Liver (tissue), 9 donors: ENCODE results near the gene NR6A1. TPM values are rescaled to one million over a fixed set of nuclear protein-coding genes. Genes with fewer than 3 reads are reported as not detected.

Experiments
- DNase-seq: peaks from one replicate; pipeline ENCODE4 v3.0.0-alpha.2; 2017; ENCODE audit warnings: low spot score
- H3K27ac ChIP-seq, 2 donors: one replicate each; pipeline ENCODE4 v1.7.0; 2013; ENCODE audit warnings: inconsistent platforms in 2 of 2, low read length in 2 of 2, control low read depth in 1 of 2, low read depth in 1 of 2, mild to moderate bottlenecking in 1 of 2
- H3K27me3 ChIP-seq, 4 donors: one replicate each; pipeline versions ENCODE4 v1.6.1 to v1.7.0; 2013; ENCODE audit warnings: low read length in 3 of 4, inconsistent platforms in 1 of 4, mild to moderate bottlenecking in 1 of 4, moderate library complexity in 1 of 4; ENCODE audit not compliant: control insufficient read depth in 4 of 4, insufficient read depth in 4 of 4
- H3K36me3 ChIP-seq, 4 donors: one replicate each; pipeline versions ENCODE4 v1.6.1 to v1.7.0; 2013; ENCODE audit warnings: low read length in 3 of 4, mild to moderate bottlenecking in 3 of 4, low read depth in 1 of 4, moderate library complexity in 1 of 4; ENCODE audit not compliant: control insufficient read depth in 4 of 4, insufficient read depth in 3 of 4
- H3K4me1 ChIP-seq, 4 donors: one replicate each; pipeline versions ENCODE4 v1.6.1 to v1.7.0; 2013; ENCODE audit warnings: low read length in 3 of 4, mild to moderate bottlenecking in 3 of 4, moderate library complexity in 1 of 4; ENCODE audit not compliant: control insufficient read depth in 4 of 4, insufficient read depth in 4 of 4
- H3K4me3 ChIP-seq, 3 donors: one replicate each; pipeline versions ENCODE4 v1.6.1 to v1.7.0; 2013; ENCODE audit warnings: low read length in 3 of 3, control low read depth in 1 of 3, low read depth in 1 of 3, mild to moderate bottlenecking in 1 of 3
- H3K9ac ChIP-seq, 2 donors: one replicate each; pipeline ENCODE4 v1.7.0; 2013; ENCODE audit warnings: low read length in 2 of 2, mild to moderate bottlenecking in 2 of 2, moderate library complexity in 2 of 2, control low read depth in 1 of 2, low read depth in 1 of 2
- H3K9me3 ChIP-seq, 4 donors: one replicate each; pipeline versions ENCODE4 v1.6.1 to v1.7.0; 2013; ENCODE audit warnings: low read length in 3 of 4; ENCODE audit not compliant: control insufficient read depth in 4 of 4
- ATF3 ChIP-seq: IDR thresholded peaks from 2 replicates; pipeline ENCODE4 v1.6.1; 2016; ENCODE audit warnings: antibody characterized with exemption
- CTCF ChIP-seq: fragments of 150-350 bp; IDR thresholded peaks from 2 replicates; pipeline ENCODE4 v1.5.1; 2017; ENCODE audit warnings: improper control_type of control experiment, low read depth, low read length; ENCODE audit not compliant: missing input control
- EGR1 ChIP-seq, 2 donors: IDR thresholded peaks; 2 replicates each; pipeline ENCODE4 v1.6.1; 2016 to 2018; ENCODE audit warnings: antibody characterized with exemption in 2 of 2, low read depth in 2 of 2
- FOXA1 ChIP-seq: IDR thresholded peaks from 2 replicates; pipeline ENCODE4 v1.6.1; 2016; ENCODE audit warnings: antibody characterized with exemption
- FOXA2 ChIP-seq: IDR thresholded peaks from 2 replicates; pipeline ENCODE4 v1.6.1; 2016; ENCODE audit warnings: antibody characterized with exemption
- GABPA ChIP-seq, 2 donors: IDR thresholded peaks in 1 of 2; conservative IDR thresholded peaks in 1 of 2; 2 replicates each; pipeline ENCODE4 v1.6.1; 2016; ENCODE audit warnings: antibody characterized with exemption in 2 of 2, mild to moderate bottlenecking in 1 of 2, moderate library complexity in 1 of 2
- HNF4A ChIP-seq, 2 donors: conservative IDR thresholded peaks; 2 replicates each; pipeline ENCODE4 v1.6.1; 2016; ENCODE audit warnings: antibody characterized with exemption in 2 of 2, mild to moderate bottlenecking in 2 of 2
- HNF4G ChIP-seq: IDR thresholded peaks from 2 replicates; pipeline ENCODE4 v1.6.1; 2016; ENCODE audit warnings: antibody characterized with exemption
- JUND ChIP-seq, 2 donors: IDR thresholded peaks; 2 replicates each; pipeline ENCODE4 v1.6.1; 2016; ENCODE audit warnings: antibody characterized with exemption in 2 of 2
- MAX ChIP-seq: IDR thresholded peaks from 2 replicates; pipeline ENCODE4 v1.6.1; 2016; ENCODE audit warnings: antibody characterized with exemption
- NR2F2 ChIP-seq: IDR thresholded peaks from 2 replicates; pipeline ENCODE4 v1.6.1; 2016; ENCODE audit warnings: antibody characterized with exemption
- RAD21 ChIP-seq, 2 donors: IDR thresholded peaks; 2 replicates each; pipeline ENCODE4 v1.6.1; 2016; ENCODE audit warnings: antibody characterized with exemption in 2 of 2, mild to moderate bottlenecking in 2 of 2
- REST ChIP-seq: IDR thresholded peaks from 2 replicates; pipeline ENCODE4 v1.6.1; 2016; ENCODE audit warnings: antibody characterized with exemption, mild to moderate bottlenecking
- RXRA ChIP-seq, 2 donors: IDR thresholded peaks; 2 replicates each; pipeline ENCODE4 v1.6.1; 2017 to 2018; ENCODE audit warnings: antibody characterized with exemption in 2 of 2, mild to moderate bottlenecking in 1 of 2
- SP1 ChIP-seq: IDR thresholded peaks from 2 replicates; pipeline ENCODE4 v1.6.1; 2018; ENCODE audit warnings: antibody characterized with exemption, mild to moderate bottlenecking
- TAF1 ChIP-seq: conservative IDR thresholded peaks from 2 replicates; pipeline ENCODE4 v1.6.1; 2016; ENCODE audit warnings: antibody characterized with exemption, mild to moderate bottlenecking
- YY1 ChIP-seq: IDR thresholded peaks from 2 replicates; pipeline ENCODE4 v1.6.1; 2016; ENCODE audit warnings: antibody characterized with exemption, mild to moderate bottlenecking
- ZBTB33 ChIP-seq: IDR thresholded peaks from 2 replicates; pipeline ENCODE4 v1.6.1; 2016; ENCODE audit warnings: antibody characterized with exemption
- WGBS: extraction: QIAGEN DNeasy Blood & Tissue Kit; methylation state at CpG from one replicate; pipeline ENCODE4 v1.1.7; 2013; 5-methylcytosine and 5-hydroxymethylcytosine counted together
- polyA plus RNA-seq, 2 donors: library from polyadenylated mRNA; stranded (reverse) in 1 of 2; unstranded in 1 of 2; fragments of 200-250 nt in 1 of 2; fragments of >200 nt in 1 of 2; fragmentation: Nextera tagmentation in 1 of 2; extraction: Ambion mirVana in 1 of 2; gene quantifications; one replicate each; pipeline versions ENCODE4 v1.2.1 to v1.2.3, GENCODE V29; 2013 to 2015
- total RNA-seq, 2 donors: library from RNA; depleted of rRNA; stranded (reverse); fragments of >200 nt; gene quantifications; one replicate each; pipeline ENCODE4 v1.2.3, GENCODE V29; 2014
- donor health status: healthy.
- donor health status: healthy.
- donor health status: healthy.
- donor health status: healthy.
- donor health status: healthy.

NR6A1 gene
- total and polyA plus RNA-seq, 4 donors: 0.72 to 6.1 (median 2.1) TPM

GRCh38 chr9:124693403-124693802, 77.7 kb downstream of the NR6A1 start:
- H3K27me3 ChIP-seq: no peaks in the 10 kb centered on the region
- no peak overlapping the region for H3K27ac ChIP-seq
- no peaks in the 10 kb centered on the region for H3K36me3 ChIP-seq
- no peak for TF ChIP-seq CTCF
- no peak for TF ChIP-seq GABPA (IDR thresholded peaks at IDR 0.05 in 1 of 2, conservative IDR thresholded peaks at IDR 0.05 in 1 of 2)
- TF ChIP-seq MAX: no peak
- TF ChIP-seq SP1: no peak
- TF ChIP-seq FOXA1: no peak
- TF ChIP-seq ATF3: no peak
- no peak for TF ChIP-seq RAD21 (IDR thresholded peaks at IDR 0.05)
- TF ChIP-seq TAF1: no peak
- TF ChIP-seq JUND (IDR thresholded peaks at IDR 0.05): no peak
- TF ChIP-seq REST: no peak
- TF ChIP-seq RXRA (IDR thresholded peaks at IDR 0.05): no peak
- no peak for TF ChIP-seq HNF4A (conservative IDR thresholded peaks at IDR 0.05)
- no peak for TF ChIP-seq YY1
- TF ChIP-seq NR2F2: no peak
- TF ChIP-seq FOXA2: no peak
- TF ChIP-seq ZBTB33: no peak
- TF ChIP-seq EGR1 (IDR thresholded peaks at IDR 0.05; ENCODE audit: low read depth in 2 of 2): no peak
- no peak for TF ChIP-seq HNF4G
- no peak overlapping the region for H3K4me3 ChIP-seq
- peaks cover 0 to 2% (median 0%) of the 10 kb centered on the region in 4 donors for H3K4me1 ChIP-seq
- H3K9me3 ChIP-seq: no peaks in the 10 kb centered on the region
- no peak overlapping the region for H3K9ac ChIP-seq
- 93% methylated on average over 3 of the region's 3 CpGs for WGBS
- DNase-seq: no peak
